Measurements from ENCODE around the gene BANF1. TPM values are rescaled to one million over a fixed set of nuclear protein-coding genes. Genes with fewer than 3 reads are reported as not detected.

The BANF1 gene
- total and polyA plus RNA-seq, 4 donors = 10.7 to 100.0 (median 47.0) TPM

DNA sequence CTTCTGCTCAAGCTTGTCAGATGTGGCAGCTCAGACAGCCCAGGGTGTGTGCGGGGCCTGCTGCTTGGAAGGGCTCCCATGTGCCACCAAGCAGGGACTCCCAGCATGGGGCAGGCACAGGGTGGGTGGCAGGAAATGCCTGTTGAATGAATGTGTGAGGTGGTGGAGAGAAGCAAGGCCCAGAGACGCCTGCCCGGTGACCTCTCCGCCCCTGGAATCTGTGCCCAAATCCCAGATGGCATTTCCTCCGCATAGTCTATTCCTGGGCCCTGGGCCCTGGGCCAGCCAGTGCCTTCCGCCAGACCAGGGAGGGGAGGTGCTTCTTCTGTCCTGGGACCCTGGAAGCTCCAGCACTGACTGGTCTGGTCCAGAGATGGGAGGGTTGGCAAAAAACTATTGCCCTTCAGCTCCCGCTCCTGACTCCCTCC is 13.2 kb downstream of the BANF1 start:
- Histone ChIP-seq H3K27me3 (ENCODE audit: control insufficient read depth in 4 of 4, insufficient read depth in 4 of 4, low read length in 3 of 4) (peaks cover 0 to 14% (median 0%) of the 10 kb centered on the region in 4 donors), H3K27ac (ENCODE audit: low read depth in 1 of 2, low read length in 2 of 2) (no peak overlapping the region), H3K9me3 (ENCODE audit: control insufficient read depth in 4 of 4, low read length in 3 of 4) (no peaks in the 10 kb centered on the region), H3K36me3 (ENCODE audit: control insufficient read depth in 4 of 4, insufficient read depth in 3 of 4, low read depth in 1 of 4, low read length in 3 of 4) (no peaks in the 10 kb centered on the region), H3K4me3 (ENCODE audit: low read depth in 1 of 3, low read length in 3 of 3) (no peak overlapping the region), H3K4me1 (ENCODE audit: control insufficient read depth in 4 of 4, insufficient read depth in 4 of 4, low read length in 3 of 4) (peaks cover 0 to 4% (median 1%) of the 10 kb centered on the region in 4 donors), H3K9ac (ENCODE audit: low read depth in 1 of 2, low read length in 2 of 2) (no peak overlapping the region)
- 81% methylated on average over 7 of the region's 7 CpGs for WGBS
- TF ChIP-seq FOXA1 (IDR thresholded peaks at IDR 0.05) (no peak), RAD21 (IDR thresholded peaks at IDR 0.05) (no peak), EGR1 (IDR thresholded peaks at IDR 0.05; ENCODE audit: low read depth in 2 of 2) (no peak), NR2F2 (IDR thresholded peaks at IDR 0.05) (no peak), FOXA2 (IDR thresholded peaks at IDR 0.05) (no peak), RXRA (IDR thresholded peaks at IDR 0.05) (no peak), TAF1 (conservative IDR thresholded peaks at IDR 0.05) (no peak), REST (IDR thresholded peaks at IDR 0.05) (no peak), HNF4G (IDR thresholded peaks at IDR 0.05) (no peak), ATF3 (IDR thresholded peaks at IDR 0.05) (no peak), GABPA (IDR thresholded peaks at IDR 0.05 in 1 of 2, conservative IDR thresholded peaks at IDR 0.05 in 1 of 2) (no peak), MAX (IDR thresholded peaks at IDR 0.05) (no peak), HNF4A (conservative IDR thresholded peaks at IDR 0.05) (no peak)
- DNase-seq (ENCODE audit: low spot score) = no peak

DNA sequence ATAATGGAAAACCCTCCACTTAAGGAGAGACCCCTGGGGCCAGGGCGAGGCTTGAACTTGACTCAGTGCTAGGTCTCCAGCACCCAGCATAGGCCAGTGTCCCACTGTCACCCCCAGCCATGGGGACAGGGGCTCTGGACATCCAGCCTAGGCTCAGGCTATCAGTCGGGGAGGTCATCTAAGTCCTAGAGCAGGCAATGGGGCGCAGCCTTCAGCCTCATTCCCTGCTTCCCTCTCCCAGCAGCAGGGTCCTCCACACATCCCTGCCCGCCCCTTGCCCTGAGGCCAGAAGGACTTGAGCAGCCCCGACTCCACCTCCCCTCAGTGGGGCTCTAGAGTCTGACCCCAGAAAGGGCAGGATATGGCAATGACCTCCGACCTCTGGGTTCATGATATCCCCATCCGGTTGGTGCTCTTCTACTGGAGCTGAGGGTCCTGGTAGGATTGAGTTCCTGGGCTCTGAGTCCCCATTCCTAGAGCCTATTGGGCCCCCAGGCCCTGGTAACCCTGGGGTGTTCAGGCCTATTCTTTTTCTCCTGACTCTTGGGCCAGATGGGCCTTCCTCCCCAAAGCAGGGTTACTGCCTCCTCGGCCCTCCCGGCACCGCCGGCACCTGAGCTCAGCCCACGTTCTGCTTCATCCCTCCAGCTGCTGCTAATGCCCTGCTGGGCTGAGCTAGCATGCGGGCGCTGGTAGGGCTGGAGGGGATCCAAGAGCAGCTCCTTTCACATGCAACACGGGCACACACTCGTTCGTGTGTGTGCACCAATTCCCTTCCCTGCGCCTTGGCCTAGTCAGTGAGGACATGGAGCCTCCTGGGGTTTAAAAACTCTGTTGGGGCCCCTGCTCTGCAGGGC is 13.9 kb downstream of the BANF1 start:
- WGBS = 88% methylated on average over 18 of the region's 18 CpGs
- Histone ChIP-seq H3K9ac (ENCODE audit: low read depth in 1 of 2, low read length in 2 of 2) (no peak overlapping the region), H3K4me1 (ENCODE audit: control insufficient read depth in 4 of 4, insufficient read depth in 4 of 4, low read length in 3 of 4) (peaks cover 0 to 4% (median 1%) of the 10 kb centered on the region in 4 donors), H3K27me3 (ENCODE audit: control insufficient read depth in 4 of 4, insufficient read depth in 4 of 4, low read length in 3 of 4) (peaks cover 0 to 14% (median 0%) of the 10 kb centered on the region in 4 donors), H3K27ac (ENCODE audit: low read depth in 1 of 2, low read length in 2 of 2) (no peak overlapping the region), H3K4me3 (ENCODE audit: low read depth in 1 of 3, low read length in 3 of 3) (no peak overlapping the region), H3K9me3 (ENCODE audit: control insufficient read depth in 4 of 4, low read length in 3 of 4) (no peaks in the 10 kb centered on the region), H3K36me3 (ENCODE audit: control insufficient read depth in 4 of 4, insufficient read depth in 3 of 4, low read depth in 1 of 4, low read length in 3 of 4) (no peaks in the 10 kb centered on the region)
- DNase-seq (ENCODE audit: low spot score) = no peak
- TF ChIP-seq FOXA1 (IDR thresholded peaks at IDR 0.05) = no peak
- TF ChIP-seq GABPA (IDR thresholded peaks at IDR 0.05 in 1 of 2, conservative IDR thresholded peaks at IDR 0.05 in 1 of 2) = no peak
- no peak for TF ChIP-seq HNF4G (IDR thresholded peaks at IDR 0.05)
- no peak for TF ChIP-seq NR2F2 (IDR thresholded peaks at IDR 0.05)
- TF ChIP-seq TAF1 (conservative IDR thresholded peaks at IDR 0.05) = no peak
- TF ChIP-seq ZBTB33 (IDR thresholded peaks at IDR 0.05) = no peak
- no peak for TF ChIP-seq YY1 (IDR thresholded peaks at IDR 0.05)
- TF ChIP-seq, protein P1, sequence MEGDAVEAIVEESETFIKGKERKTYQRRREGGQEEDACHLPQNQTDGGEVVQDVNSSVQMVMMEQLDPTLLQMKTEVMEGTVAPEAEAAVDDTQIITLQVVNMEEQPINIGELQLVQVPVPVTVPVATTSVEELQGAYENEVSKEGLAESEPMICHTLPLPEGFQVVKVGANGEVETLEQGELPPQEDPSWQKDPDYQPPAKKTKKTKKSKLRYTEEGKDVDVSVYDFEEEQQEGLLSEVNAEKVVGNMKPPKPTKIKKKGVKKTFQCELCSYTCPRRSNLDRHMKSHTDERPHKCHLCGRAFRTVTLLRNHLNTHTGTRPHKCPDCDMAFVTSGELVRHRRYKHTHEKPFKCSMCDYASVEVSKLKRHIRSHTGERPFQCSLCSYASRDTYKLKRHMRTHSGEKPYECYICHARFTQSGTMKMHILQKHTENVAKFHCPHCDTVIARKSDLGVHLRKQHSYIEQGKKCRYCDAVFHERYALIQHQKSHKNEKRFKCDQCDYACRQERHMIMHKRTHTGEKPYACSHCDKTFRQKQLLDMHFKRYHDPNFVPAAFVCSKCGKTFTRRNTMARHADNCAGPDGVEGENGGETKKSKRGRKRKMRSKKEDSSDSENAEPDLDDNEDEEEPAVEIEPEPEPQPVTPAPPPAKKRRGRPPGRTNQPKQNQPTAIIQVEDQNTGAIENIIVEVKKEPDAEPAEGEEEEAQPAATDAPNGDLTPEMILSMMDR (IDR thresholded peaks at IDR 0.05; ENCODE audit: low read depth, low read length, missing input control) = no peak
- no peak for TF ChIP-seq FOXA2 (IDR thresholded peaks at IDR 0.05)
- TF ChIP-seq REST (IDR thresholded peaks at IDR 0.05) = no peak
- TF ChIP-seq EGR1 (IDR thresholded peaks at IDR 0.05; ENCODE audit: low read depth in 2 of 2) = no peak
